Ishikawa (cell line): ENCODE measurements around the gene ATXN1L.

Source experiments
- FOXM1 ChIP-seq: IDR thresholded peaks from 2 replicates; pipeline ENCODE4 v1.6.1; 2012; ENCODE audit warnings: low read depth, borderline replicate concordance
- MAX ChIP-seq: IDR thresholded peaks from 2 replicates; pipeline ENCODE4 v1.6.1; 2012
- TAF1 ChIP-seq: IDR thresholded peaks from 2 replicates; pipeline ENCODE4 v1.6.1; 2012; ENCODE audit warnings: low read depth, mild to moderate bottlenecking

GRCh38 chr16:71811261-71811803, 34.4 kb upstream of the ATXN1L start:
- no peak for TF ChIP-seq TAF1
- TF ChIP-seq MAX = no peak
- TF ChIP-seq FOXM1 = no peak
